HepG2 (cell line): ENCODE data around the gene ZNF316. TPM values are rescaled to one million over a fixed set of nuclear protein-coding genes. Genes with fewer than 3 reads are reported as not detected.

ENCODE experiments used
- ATAC-seq: fragments of 200-7000 bp; cut with Tn5 transposase; 3 replicates; pipeline ENCODE4 v1.9.1; 2020; ENCODE audit warnings: mild to moderate bottlenecking, moderate library complexity
- BruUV-seq: library from RNA; stranded (reverse); fragments of 400-500 nt; replicated peaks from 2 replicates; lab custom pipeline; 2021; lab: Mats Ljungman, UMichigan
- CTCF ChIA-PET: fragments of 300-600 bp; formaldehyde crosslinking; extraction: SDS; loops from one replicate; lab custom pipeline; 2021; ENCODE audit warnings: low total read pairs, inconsistent platforms, low intra/inter-chr PET ratio; lab: Yijun Ruan, JAX
- POLR2A ChIA-PET: fragments of 350-600 bp; sonication (Branson Sonifier 250); formaldehyde crosslinking; loops from one replicate; lab custom pipeline; 2020; ENCODE audit warnings: antibody characterized with exemption, inconsistent platforms; lab: Yijun Ruan, JAX
- DNase-seq: peaks from one replicate; pipeline ENCODE4 v3.0.0-alpha.2; 2015; ENCODE audit warnings: low spot score
- FAIRE-seq: peaks from 3 replicates; lab custom pipeline; 2011; peaks lifted over from hg19 to GRCh38; lab: Jason Lieb, UNC
- H2AFZ ChIP-seq: one replicate; pipeline ENCODE4 v1.6.1; 2011; ENCODE audit warnings: low read length, inconsistent platforms
- H3K27ac ChIP-seq: fragments of 300-600 bp; 3 replicates; pipeline ENCODE4 v1.8.0; 2011; ENCODE audit warnings: mixed run types, mild to moderate bottlenecking, mixed read lengths, low read length, inconsistent platforms; ENCODE audit not compliant: insufficient read depth; ENCODE audit errors: extremely low read length
- H3K27me3 ChIP-seq, 2 experiments: fragments of 200-600 bp in 1 of 2; 2 replicates in 1 of 2; 3 replicates in 1 of 2; pipeline versions ENCODE4 v1.6.0 to v1.8.0; 2011; ENCODE audit warnings: low read length in 2 of 2, mild to moderate bottlenecking in 2 of 2, moderate library complexity in 2 of 2, inconsistent platforms in 1 of 2; ENCODE audit not compliant: insufficient read depth in 2 of 2, control insufficient read depth in 1 of 2
- H3K36me3 ChIP-seq, 2 experiments: fragments of 200-600 bp in 1 of 2; replicated peaks in 1 of 2; 2 replicates in 1 of 2; 3 replicates in 1 of 2; pipeline versions ENCODE4 v1.5.1 to v1.8.0; 2011; ENCODE audit warnings: low read length in 2 of 2, inconsistent platforms in 1 of 2; ENCODE audit not compliant: insufficient read depth in 2 of 2, control insufficient read depth in 1 of 2
- H3K4me1 ChIP-seq: 2 replicates; pipeline ENCODE4 v1.5.1; 2012; ENCODE audit warnings: low read length, inconsistent platforms; ENCODE audit not compliant: insufficient read depth
- H3K4me2 ChIP-seq: 2 replicates; pipeline ENCODE4 v1.6.0; 2011; ENCODE audit warnings: low read depth, low read length, inconsistent platforms
- H3K4me3 ChIP-seq, 3 experiments: fragments of 200-600 bp in 1 of 3; sonication (generic), shearing (Covaris generic) in 1 of 3; replicated peaks in 1 of 3; 2 replicates each; pipeline ENCODE4 v1.5.1; 2011 to 2016; ENCODE audit warnings: low read length in 3 of 3, inconsistent platforms in 2 of 3, low read depth in 2 of 3, mild to moderate bottlenecking in 2 of 3, control low read depth in 1 of 3, mixed read lengths in 1 of 3; ENCODE audit not compliant: insufficient read depth in 1 of 3
- H3K79me2 ChIP-seq: one replicate; pipeline ENCODE4 v1.6.1; 2011; ENCODE audit warnings: low read length, inconsistent platforms; ENCODE audit not compliant: insufficient read depth
- H3K9ac ChIP-seq: 2 replicates; pipeline ENCODE4 v1.6.0; 2011; ENCODE audit warnings: mild to moderate bottlenecking, low read depth, low read length, inconsistent platforms; ENCODE audit not compliant: insufficient read depth
- H3K9me3 ChIP-seq: 2 replicates; pipeline ENCODE4 v1.5.1; 2012; ENCODE audit warnings: mild to moderate bottlenecking, low read length
- H4K20me1 ChIP-seq: 2 replicates; pipeline ENCODE4 v1.6.0; 2011; ENCODE audit warnings: inconsistent platforms, mild to moderate bottlenecking, low read length, moderate library complexity; ENCODE audit not compliant: insufficient read depth
- RBFOX2 ChIP-seq: fragments of 200-400 bp; formaldehyde crosslinking; IDR thresholded peaks from 2 replicates; pipeline ENCODE4 v1.6.1; 2017; ENCODE audit warnings: low read depth, mild to moderate bottlenecking, low read length
- RXRB ChIP-seq: IDR thresholded peaks from 2 replicates; pipeline ENCODE4 v1.6.1; 2016; ENCODE audit warnings: borderline replicate concordance, missing genetic modification reagents, missing compliant biosample characterization
- SP140L ChIP-seq: sonication (generic); formaldehyde crosslinking; IDR thresholded peaks from 2 replicates; pipeline ENCODE4 v1.4.0; 2020; ENCODE audit warnings: missing genetic modification reagents, borderline replicate concordance
- ZNF768 ChIP-seq: sonication (generic); formaldehyde crosslinking; IDR thresholded peaks from 2 replicates; pipeline ENCODE4 v1.4.0; 2020; ENCODE audit warnings: missing genetic modification reagents
- ZNF841 ChIP-seq: sonication (generic); formaldehyde crosslinking; IDR thresholded peaks from 2 replicates; pipeline ENCODE4 v1.8.1; 2023; ENCODE audit warnings: missing genetic modification reagents, borderline replicate concordance
- WGBS: methylation state at CpG from one replicate; pipeline ENCODE4 v1.1.6; 2017; ENCODE audit warnings: low lambda C conversion rate; 5-methylcytosine and 5-hydroxymethylcytosine counted together
- in situ Hi-C: cut with HindIII; loops from 2 replicates; pipeline ENCODE4 v1.10.0; 2017; ENCODE audit warnings: low pct_unique_long_range_greater_than_20kb; ENCODE audit not compliant: extremely low pct_ligation_motif_present
- intact Hi-C: fragments of 100-400 bp; cut with micrococcal nuclease; formaldehyde crosslinking; loops from one replicate; pipeline ENCODE4 v1.10.0; 2022; ENCODE audit not compliant: unreplicated experiment
- polyA plus RNA-seq, 8 experiments: library from polyadenylated mRNA; depleted of rRNA in 3 of 8; stranded (reverse) in 7 of 8; unstranded in 1 of 8; fragments of >200 nt; fragmentation: Illumina TruSeq in 4 of 8; extraction: Trizol in 4 of 8; gene quantifications; 2 replicates each; pipeline versions ENCODE4 v1.2.1 to v1.2.3, GENCODE V29; 2011 to 2016; ENCODE audit warnings: low read depth in 4 of 8, missing spikeins in 1 of 8, mixed read lengths in 1 of 8; ENCODE audit not compliant: insufficient read depth in 1 of 8
- total RNA-seq, 5 experiments: library from RNA; depleted of rRNA; stranded (reverse); fragments of >200 nt; fragmentation: Illumina TruSeq; extraction: Trizol; gene quantifications; 2 replicates each; pipeline ENCODE4 v1.2.3, GENCODE V29; 2016; ENCODE audit warnings: low read depth in 1 of 5
- TF ChIP-seq, protein P1 (sequence below): sonication (generic); formaldehyde crosslinking; IDR thresholded peaks from 2 replicates; pipeline ENCODE4 v1.8.0; 2022; ENCODE audit warnings: missing genetic modification reagents, mild to moderate bottlenecking, borderline replicate concordance

ZNF316 gene
- total and polyA plus RNA-seq, 2 of the 13 experiments (the other 11 are each of a cell fraction or from before 2014, with no cell fraction given): 4.3 to 9.9 TPM

GRCh38 chr7:6651851-6652445 is 14.8 kb downstream of the ZNF316 start:
- BruUV-seq: no TSS peak
- no peak for ATAC-seq
- no peaks in the 10 kb centered on the region for H3K4me1 ChIP-seq

GRCh38 chr7:6652446-6653011 is 15.4 kb downstream of the ZNF316 start:
- no peak for DNase-seq
- no peak overlapping the region for H3K27ac ChIP-seq
- H3K4me2 ChIP-seq: no peak overlapping the region
- 0 out of 2 replicates have a peak, but pooled peaks have one; percentile 33 for TF ChIP-seq RBFOX2
- TF ChIP-seq ZNF768 (CRISPR knock-in tag): no peak
- TF ChIP-seq, all 625 proteins: peak for 1
- ATAC-seq: no peak
- Histone ChIP-seq H3K79me2 (no peaks in the 10 kb centered on the region), H4K20me1 (no peaks in the 10 kb centered on the region), H3K9ac (no peak overlapping the region), H3K36me3 (peaks cover 6 to 12% of the 10 kb centered on the region in 2 experiments; a peak in 3 of 5 replicates), H3K4me3 (no peak overlapping the region), H3K27me3 (no peaks in the 10 kb centered on the region), H3K4me1 (no peaks in the 10 kb centered on the region), H3K9me3 (no peaks in the 10 kb centered on the region), H2AFZ (no peak overlapping the region)
- FAIRE-seq: no peak
- in situ Hi-C loops (no loop called here), intact Hi-C loops (no loop called here)
- no TSS peak for BruUV-seq
- CTCF ChIA-PET: no interaction called here
- POLR2A ChIA-PET: no interaction called here
- WGBS: 99% methylated on average over 68 of the region's 75 CpGs

More at GRCh38 chr7:6651851-6652445, 14.8 kb downstream of the ZNF316 start:
- FAIRE-seq: no peak
- 97% methylated on average over 22 of the region's 32 CpGs for WGBS
- peaks cover 6 to 15% of the 10 kb centered on the region in 2 experiments; a peak in 3 of 5 replicates for H3K36me3 ChIP-seq
- intact Hi-C loops: no loop called here
- H3K4me3 ChIP-seq: no peak overlapping the region
- no peak overlapping the region for H3K4me2 ChIP-seq
- ChIA-PET POLR2A (no interaction called here), CTCF (no interaction called here)
- DNase-seq: no peak
- no peak overlapping the region for H2AFZ ChIP-seq
- H3K9me3 ChIP-seq: no peaks in the 10 kb centered on the region
- in situ Hi-C loops: no loop called here
- no peak overlapping the region for H3K27ac ChIP-seq
- no peaks in the 10 kb centered on the region for H4K20me1 ChIP-seq
- H3K79me2 ChIP-seq: no peaks in the 10 kb centered on the region
- H3K9ac ChIP-seq: no peak overlapping the region
- H3K27me3 ChIP-seq: no peaks in the 10 kb centered on the region
- no peak for TF ChIP-seq SP140L
- TF ChIP-seq RXRB (CRISPR knock-in tag): no peak
- TF ChIP-seq ZNF841: no peak
- TF ChIP-seq, protein P1, sequence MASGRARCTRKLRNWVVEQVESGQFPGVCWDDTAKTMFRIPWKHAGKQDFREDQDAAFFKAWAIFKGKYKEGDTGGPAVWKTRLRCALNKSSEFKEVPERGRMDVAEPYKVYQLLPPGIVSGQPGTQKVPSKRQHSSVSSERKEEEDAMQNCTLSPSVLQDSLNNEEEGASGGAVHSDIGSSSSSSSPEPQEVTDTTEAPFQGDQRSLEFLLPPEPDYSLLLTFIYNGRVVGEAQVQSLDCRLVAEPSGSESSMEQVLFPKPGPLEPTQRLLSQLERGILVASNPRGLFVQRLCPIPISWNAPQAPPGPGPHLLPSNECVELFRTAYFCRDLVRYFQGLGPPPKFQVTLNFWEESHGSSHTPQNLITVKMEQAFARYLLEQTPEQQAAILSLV (CRISPR knock-in tag): no peak
- TF ChIP-seq, all 625 proteins: peak for 0
